H9 (cell line): ENCODE results near the gene RPRD1A. TPM values are rescaled to one million over a fixed set of nuclear protein-coding genes. Genes with fewer than 3 reads are reported as not detected.

ENCODE experiments used
- DNase-seq: peaks from one replicate; pipeline ENCODE4 v3.0.0-alpha.2; 2017
- H2AFZ ChIP-seq: one replicate; pipeline ENCODE4 v1.6.1; 2013; ENCODE audit warnings: mild to moderate bottlenecking, low read length, control low read depth, moderate library complexity
- H2AK5ac ChIP-seq: 2 replicates; pipeline ENCODE4 v1.6.1; 2013; ENCODE audit warnings: low read length, control low read depth, mixed read lengths; ENCODE audit not compliant: insufficient read length
- H2BK120ac ChIP-seq: one replicate; pipeline ENCODE4 v1.6.1; 2013; ENCODE audit warnings: low read depth, mild to moderate bottlenecking, low read length, control low read depth, inconsistent platforms; ENCODE audit not compliant: poor library complexity, severe bottlenecking
- H2BK12ac ChIP-seq: 2 replicates; pipeline ENCODE4 v1.6.1; 2013; ENCODE audit warnings: low read length, control low read depth, mixed read lengths, low read depth; ENCODE audit not compliant: insufficient read length
- H2BK15ac ChIP-seq: 2 replicates; pipeline ENCODE4 v1.6.1; 2013; ENCODE audit warnings: low read depth, low read length, control low read depth
- H2BK20ac ChIP-seq: one replicate; pipeline ENCODE4 v1.6.1; 2013; ENCODE audit warnings: low read depth, mild to moderate bottlenecking, low read length, control low read depth, inconsistent platforms; ENCODE audit not compliant: poor library complexity, severe bottlenecking
- H2BK5ac ChIP-seq: 2 replicates; pipeline ENCODE4 v1.6.1; 2013; ENCODE audit warnings: low read length, control low read depth, mixed read lengths; ENCODE audit not compliant: insufficient read length
- H3K14ac ChIP-seq: 2 replicates; pipeline ENCODE4 v1.6.1; 2013; ENCODE audit warnings: low read length, control low read depth; ENCODE audit not compliant: insufficient read depth
- H3K18ac ChIP-seq: 2 replicates; pipeline ENCODE4 v1.6.1; 2013; ENCODE audit warnings: low read depth, mild to moderate bottlenecking, mixed read lengths, low read length, control low read depth; ENCODE audit not compliant: insufficient read length
- H3K23ac ChIP-seq: 2 replicates; pipeline ENCODE4 v1.6.1; 2013; ENCODE audit warnings: low read length, control low read depth, mixed read lengths, low read depth; ENCODE audit not compliant: insufficient read length
- H3K23me2 ChIP-seq: 2 replicates; pipeline ENCODE4 v1.6.1; 2013; ENCODE audit warnings: low read depth, mild to moderate bottlenecking, mixed read lengths, low read length, control low read depth; ENCODE audit not compliant: insufficient read length, poor library complexity, severe bottlenecking
- H3K27ac ChIP-seq: 2 replicates; pipeline ENCODE4 v1.5.1; 2013; ENCODE audit warnings: low read length, control low read depth, mixed read lengths, low read depth; ENCODE audit not compliant: insufficient read length
- H3K27me3 ChIP-seq: 2 replicates; pipeline ENCODE4 v1.6.1; 2013; ENCODE audit warnings: low read length, control low read depth, inconsistent platforms; ENCODE audit not compliant: insufficient read depth
- H3K4ac ChIP-seq: 2 replicates; pipeline ENCODE4 v1.6.1; 2013; ENCODE audit warnings: low read depth, mild to moderate bottlenecking, control low read depth, inconsistent platforms, low read length, moderate library complexity
- H3K4me1 ChIP-seq: 2 replicates; pipeline ENCODE4 v1.6.1; 2013; ENCODE audit warnings: low read length, control low read depth, inconsistent platforms; ENCODE audit not compliant: insufficient read depth
- H3K4me2 ChIP-seq: 2 replicates; pipeline ENCODE4 v1.6.1; 2013; ENCODE audit warnings: low read length, control low read depth, mixed read lengths; ENCODE audit not compliant: insufficient read length, insufficient read depth
- H3K56ac ChIP-seq: 2 replicates; pipeline ENCODE4 v1.6.1; 2013; ENCODE audit warnings: low read depth, mild to moderate bottlenecking, mixed read lengths, low read length, control low read depth; ENCODE audit not compliant: insufficient read length
- H3K79me1 ChIP-seq: 2 replicates; pipeline ENCODE4 v1.6.1; 2013; ENCODE audit warnings: low read depth, mild to moderate bottlenecking, moderate library complexity, low read length, control low read depth, inconsistent platforms; ENCODE audit not compliant: insufficient read depth, poor library complexity, severe bottlenecking
- H3K79me2 ChIP-seq: 2 replicates; pipeline ENCODE4 v1.6.1; 2013; ENCODE audit warnings: low read length, control low read depth, inconsistent platforms; ENCODE audit not compliant: insufficient read depth
- H3K9ac ChIP-seq: 2 replicates; pipeline ENCODE4 v1.6.1; 2013; ENCODE audit warnings: low read length, control low read depth, mixed read lengths; ENCODE audit not compliant: insufficient read length; ENCODE audit errors: extremely low read depth
- H3K9me3 ChIP-seq: one replicate; pipeline ENCODE4 v1.6.1; 2013; ENCODE audit warnings: low read depth, low read length, inconsistent platforms; ENCODE audit not compliant: control insufficient read depth
- H3T11ph ChIP-seq: one replicate; pipeline ENCODE4 v1.6.1; 2013; ENCODE audit warnings: mild to moderate bottlenecking, low read length, control low read depth, inconsistent platforms
- H4K20me1 ChIP-seq: one replicate; pipeline ENCODE4 v1.6.1; 2013; ENCODE audit not compliant: control insufficient read depth, insufficient read length, insufficient read depth
- H4K5ac ChIP-seq: 2 replicates; pipeline ENCODE4 v1.6.1; 2013; ENCODE audit warnings: low read depth, mild to moderate bottlenecking, mixed read lengths, low read length, control low read depth; ENCODE audit not compliant: insufficient read length
- H4K8ac ChIP-seq: replicated peaks from 2 replicates; pipeline ENCODE4 v1.6.1; 2013; ENCODE audit warnings: low read length, control low read depth, mixed read lengths, low read depth; ENCODE audit not compliant: insufficient read length
- H4K91ac ChIP-seq: 2 replicates; pipeline ENCODE4 v1.6.1; 2013; ENCODE audit warnings: low read depth, mild to moderate bottlenecking, moderate library complexity, mixed read lengths, low read length, control low read depth; ENCODE audit not compliant: insufficient read length
- H3K27ac Mint-ChIP-seq, 3 experiments: 2 replicates in 2 of 3; 3 replicates in 1 of 3; pipeline ENCODE4 v1.8.0; 2020 to 2021; ENCODE audit warnings: mixed read lengths in 3 of 3, mild to moderate bottlenecking in 1 of 3, moderate library complexity in 1 of 3
- H3K27me3 Mint-ChIP-seq: 2 replicates; pipeline ENCODE4 v1.8.0; 2021; ENCODE audit warnings: low read depth, mild to moderate bottlenecking, moderate library complexity, mixed read lengths
- H3K36me3 Mint-ChIP-seq, 3 experiments: 2 replicates in 2 of 3; 3 replicates in 1 of 3; pipeline ENCODE4 v1.8.0; 2020 to 2021; ENCODE audit warnings: low read depth in 3 of 3, mixed read lengths in 3 of 3; ENCODE audit not compliant: insufficient read depth in 1 of 3
- H3K4me1 Mint-ChIP-seq, 2 experiments: 2 replicates each; pipeline ENCODE4 v1.8.0; 2020; ENCODE audit warnings: mixed read lengths in 2 of 2
- H3K4me3 Mint-ChIP-seq, 2 experiments: 2 replicates in 1 of 2; 3 replicates in 1 of 2; pipeline ENCODE4 v1.8.0; 2020 to 2021; ENCODE audit warnings: mild to moderate bottlenecking in 2 of 2, mixed read lengths in 2 of 2, moderate library complexity in 1 of 2
- H3K9me3 Mint-ChIP-seq, 2 experiments: 2 replicates in 1 of 2; 3 replicates in 1 of 2; pipeline ENCODE4 v1.8.0; 2020; ENCODE audit warnings: mild to moderate bottlenecking in 2 of 2, mixed read lengths in 2 of 2, moderate library complexity in 1 of 2
- CTCF ChIP-seq: fragments of 200-600 bp; sonication (generic); conservative IDR thresholded peaks from 3 replicates; pipeline ENCODE4 v1.8.0; 2021; ENCODE audit warnings: antibody characterized with exemption, mild to moderate bottlenecking
- total RNA-seq: library from RNA; stranded (reverse); gene quantifications from 2 replicates; pipeline ENCODE4 v1.2.1, GENCODE V29; 2021

The RPRD1A gene
- total RNA-seq, 1 experiment from 2014 or later: 107 TPM

GRCh38 chr18:36050479-36050878 is 16.9 kb downstream of the RPRD1A start:
- Histone ChIP-seq H3K79me1 (peaks cover 12% of the 10 kb centered on the region), H3K23ac (no peak overlapping the region), H3K14ac (no peak overlapping the region), H4K91ac (no peak overlapping the region), H3K23me2 (no peaks in the 10 kb centered on the region), H3K18ac (no peak overlapping the region), H4K5ac (no peak overlapping the region), H3K9ac (no peak overlapping the region), H3K9me3 (no peaks in the 10 kb centered on the region), H2BK15ac (no peak overlapping the region), H3K56ac (no peak overlapping the region), H2BK120ac (no peak overlapping the region), H3K79me2 (peaks cover 37% of the 10 kb centered on the region), H3K27ac (no peak overlapping the region), H3K4ac (no peak overlapping the region), H4K8ac (no peak overlapping the region), H3K27me3 (no peaks in the 10 kb centered on the region), H4K20me1 (no peaks in the 10 kb centered on the region), H2BK12ac (no peak overlapping the region), H3K4me2 (no peak overlapping the region), H2AFZ (no peak overlapping the region), H3T11ph (no peak overlapping the region), H2AK5ac (no peak overlapping the region), H2BK20ac (no peak overlapping the region), H2BK5ac (no peak overlapping the region), H3K4me1 (no peaks in the 10 kb centered on the region; the same call in 1 of the 2 replicates)
- H3K36me3 Mint-ChIP-seq: peaks cover 18 to 56% (median 37%) of the 10 kb centered on the region in 3 experiments
- DNase-seq: no peak
- peaks cover 29 to 34% of the 10 kb centered on the region in 2 experiments for H3K4me1 Mint-ChIP-seq
- 0 out of 5 replicates have a peak overlapping the region, but pooled peaks of 1 of the 2 experiments have one; percentile 8 for H3K4me3 Mint-ChIP-seq
- no peaks in the 10 kb centered on the region for H3K27me3 Mint-ChIP-seq
- H3K9me3 Mint-ChIP-seq: peaks cover 18 to 27% of the 10 kb centered on the region in 2 experiments
- no peak overlapping the region for H3K27ac Mint-ChIP-seq
- TF ChIP-seq CTCF: no peak
